Hematopoietic multipotent progenitor cell treated with erythropoietin and hydrocortisone succinate and interleukin-3 and kit ligand, for 4 days (in vitro differentiated cells): ENCODE results near the gene SDE2.
"Not testable (repeated sequence)": the region's sequence is repeated elsewhere in the genome, so short reads cannot be mapped to it uniquely, and the experiment has no call there.

ENCODE experiments used
- DNase-seq: peaks from one replicate; pipeline ENCODE4 v3.0.0-alpha.2; 2015

The SDE2 gene

DNA sequence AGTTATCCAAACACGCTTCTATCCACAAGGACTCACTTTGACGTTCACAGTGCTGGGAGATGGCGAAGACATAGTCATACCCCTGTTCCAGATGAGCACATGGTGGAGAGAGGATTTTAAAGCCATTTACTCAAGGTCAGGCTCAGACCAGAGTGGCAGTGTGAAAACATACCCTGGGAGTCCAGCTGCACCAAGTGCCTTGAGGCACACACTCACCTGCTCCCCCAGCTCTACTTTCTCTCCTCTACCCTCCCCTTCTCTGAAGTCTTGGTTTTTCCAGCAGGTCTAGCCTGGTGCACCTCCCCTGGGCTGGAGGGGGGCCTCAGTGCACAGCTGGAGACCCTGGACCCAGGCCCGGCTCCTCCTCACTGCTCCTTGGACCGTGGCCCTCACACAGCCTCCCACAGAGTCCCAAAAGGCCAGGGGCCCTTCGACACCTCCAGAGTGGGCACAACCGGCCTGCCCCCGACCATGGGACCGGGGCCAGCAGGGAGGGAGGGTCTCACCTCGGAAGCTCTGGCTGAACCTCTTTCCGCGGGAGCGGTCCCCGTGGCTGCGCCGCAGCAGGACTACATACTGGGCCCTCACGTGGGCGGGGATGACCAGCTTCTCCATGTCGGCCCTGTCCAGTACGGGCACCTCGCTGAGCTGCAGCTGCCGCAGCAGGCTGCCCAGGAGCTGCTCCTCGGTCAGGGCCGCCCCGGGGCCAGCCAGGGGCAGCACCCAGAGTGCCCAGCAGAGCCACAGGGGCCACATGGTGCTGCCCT lies 58.6 kb downstream of the SDE2 start:
- DNase-seq: no peak

GRCh38 chr1:225939939-225940310 lies 59.2 kb downstream of the SDE2 start:
- not testable (repeated sequence) for DNase-seq

- DNase-seq: not testable (repeated sequence)
Measured at GRCh38 chr1:225939097-225939938, 59.8 kb downstream of the SDE2 start.

DNA sequence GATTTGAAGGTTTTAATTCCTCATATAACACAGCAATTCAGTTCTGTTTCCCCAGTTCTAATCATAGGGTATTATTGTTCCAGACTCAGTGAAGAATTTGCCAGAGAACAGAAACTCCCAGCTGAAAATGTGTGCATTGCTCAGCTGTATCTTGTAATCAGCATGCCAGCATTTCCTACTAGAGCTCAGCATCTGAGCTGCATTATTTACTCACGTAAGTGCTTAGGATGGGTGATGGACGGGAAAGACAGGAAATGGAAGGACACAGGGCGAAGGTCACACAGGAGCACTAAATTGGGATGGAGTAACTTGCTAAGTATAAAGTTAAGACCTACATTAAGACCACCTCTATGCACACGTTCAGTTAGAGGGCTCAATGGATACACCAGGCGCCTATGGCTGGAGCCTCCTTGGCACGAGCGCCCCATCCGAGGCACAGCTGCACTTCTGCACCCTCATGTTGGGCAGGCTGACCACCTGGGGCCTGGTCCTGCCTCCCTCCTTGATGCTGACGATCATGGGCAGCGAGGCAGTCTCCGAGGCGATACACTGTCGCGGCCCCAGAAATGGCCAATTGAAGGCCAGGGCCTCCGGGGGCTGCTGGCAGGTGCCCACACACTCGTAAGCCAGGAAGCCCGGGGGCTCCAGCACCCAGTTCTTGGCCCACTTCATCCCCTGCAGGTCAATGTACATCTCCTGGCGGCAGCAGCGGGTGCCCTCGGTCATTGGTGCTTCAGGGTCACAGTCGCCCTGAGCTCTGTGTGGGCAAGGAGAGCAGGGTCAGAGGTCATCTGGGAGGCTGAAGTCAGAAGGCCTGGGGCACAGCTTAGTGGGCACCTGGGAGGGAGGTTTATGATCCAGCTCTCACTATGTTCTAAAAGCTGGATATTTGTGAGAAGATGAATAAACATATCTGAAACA lies 61.8 kb downstream of the SDE2 start:
- no peak for DNase-seq

DNA sequence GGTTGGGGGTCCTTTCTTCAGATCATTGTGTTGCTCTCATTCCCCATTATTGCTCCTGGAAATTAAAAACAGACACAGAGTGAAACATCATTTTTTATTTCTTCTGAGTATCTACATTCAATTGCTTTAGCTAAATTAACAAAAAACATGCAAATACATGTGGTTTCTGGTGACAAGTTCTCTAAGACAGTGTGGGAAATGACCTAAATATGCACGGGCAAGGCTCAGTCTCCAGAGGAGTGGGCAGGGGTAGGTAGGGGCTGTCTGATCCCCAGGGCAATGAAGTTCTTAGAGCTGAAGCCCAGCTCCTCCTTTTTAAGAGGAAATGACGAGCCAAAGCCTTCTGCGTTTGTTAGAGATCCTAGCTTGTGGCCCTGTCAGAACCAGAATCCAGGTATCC lies 62.6 kb downstream of the SDE2 start:
- DNase-seq: no peak

DNA sequence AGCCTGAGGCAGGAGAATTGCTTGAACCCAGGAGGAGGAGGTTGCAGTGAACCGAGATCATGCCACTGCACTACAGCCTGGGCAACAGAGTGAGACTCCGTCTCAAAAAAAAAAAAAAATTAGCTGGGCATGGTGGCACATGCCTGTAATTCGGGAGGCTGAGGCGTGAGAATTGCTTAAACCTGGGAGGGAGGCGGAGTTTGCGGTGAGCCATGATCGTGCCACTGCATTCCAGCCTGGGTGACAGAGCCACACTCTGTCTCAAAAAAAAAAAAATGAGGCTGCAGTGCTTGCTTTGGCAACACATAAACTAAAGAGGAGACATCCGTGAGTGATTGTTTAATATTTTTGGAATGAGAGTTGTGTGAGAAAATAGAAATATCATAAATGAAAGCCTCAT lies 63.1 kb downstream of the SDE2 start:
- not testable (repeated sequence) for DNase-seq

DNA sequence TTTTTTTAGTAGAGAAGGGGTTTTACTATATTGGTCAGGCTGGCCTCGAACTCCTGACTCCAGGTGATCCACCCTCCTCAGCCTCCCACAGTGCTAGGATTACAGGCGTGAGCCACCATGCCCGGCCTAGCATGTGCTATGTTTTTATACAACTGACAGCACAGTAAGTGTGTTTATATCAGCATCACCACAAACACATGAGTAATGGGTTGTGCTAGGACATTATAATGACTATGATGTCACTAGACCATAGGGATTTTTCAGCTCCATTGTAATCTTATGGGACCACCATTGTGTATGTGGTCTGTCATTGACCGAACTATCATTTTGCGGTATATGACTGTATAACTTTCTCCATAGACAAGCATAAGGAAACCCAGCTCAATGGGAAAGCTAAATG lies 64.4 kb downstream of the SDE2 start:
- DNase-seq: no peak

DNA sequence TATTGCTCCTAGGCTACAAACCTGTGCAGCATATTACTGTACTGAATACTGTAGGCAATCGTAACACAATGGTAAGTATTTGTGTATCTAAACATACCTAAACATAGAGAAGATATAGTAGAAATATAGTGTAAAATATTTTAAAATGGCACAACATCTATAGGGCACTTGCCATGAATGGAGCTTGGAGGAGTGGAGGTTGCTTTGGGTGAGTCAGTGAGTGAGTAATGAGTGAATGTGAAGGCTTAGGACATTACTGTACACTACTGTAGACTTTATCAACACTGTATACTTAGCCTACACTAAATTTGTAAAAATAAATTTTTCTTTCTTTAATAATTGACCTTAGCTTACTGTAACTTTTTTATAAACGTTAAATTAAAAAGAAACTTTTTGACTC lies 66.1 kb downstream of the SDE2 start:
- DNase-seq: no peak
